Trophoblast cell (in vitro differentiated cells and primary cell): ENCODE measurements around the gene LRMDA.

Experiments
- DNase-seq, 2 donors: peaks; one replicate each; pipeline ENCODE4 v3.0.0-alpha.2; 2016
- H2AFZ ChIP-seq: 2 replicates; pipeline ENCODE4 v1.6.1; 2013; ENCODE audit warnings: low read length, moderate library complexity, mild to moderate bottlenecking; ENCODE audit not compliant: insufficient read depth, poor library complexity
- H2AK5ac ChIP-seq: 2 replicates; pipeline ENCODE4 v1.6.1; 2013; ENCODE audit warnings: mild to moderate bottlenecking, low read length
- H2BK120ac ChIP-seq: 2 replicates; pipeline ENCODE4 v1.6.1; 2013; ENCODE audit warnings: low read length, mild to moderate bottlenecking, moderate library complexity; ENCODE audit not compliant: insufficient read depth, poor library complexity
- H2BK12ac ChIP-seq: 2 replicates; pipeline ENCODE4 v1.6.1; 2013; ENCODE audit warnings: mild to moderate bottlenecking, low read length, moderate library complexity
- H2BK5ac ChIP-seq: 2 replicates; pipeline ENCODE4 v1.6.1; 2013; ENCODE audit warnings: low read length, low read depth, moderate library complexity, mild to moderate bottlenecking; ENCODE audit not compliant: poor library complexity
- H3K14ac ChIP-seq: 2 replicates; pipeline ENCODE4 v1.6.1; 2013; ENCODE audit warnings: mild to moderate bottlenecking, low read length
- H3K18ac ChIP-seq: 2 replicates; pipeline ENCODE4 v1.6.1; 2013; ENCODE audit warnings: mild to moderate bottlenecking, low read length
- H3K23ac ChIP-seq: 2 replicates; pipeline ENCODE4 v1.6.1; 2013; ENCODE audit warnings: low read length
- H3K27ac ChIP-seq: 2 replicates; pipeline ENCODE4 v1.5.1; 2013; ENCODE audit warnings: low read depth, mild to moderate bottlenecking, inconsistent platforms, low read length, moderate library complexity
- H3K27me3 ChIP-seq: 2 replicates; pipeline ENCODE4 v1.6.1; 2013; ENCODE audit warnings: inconsistent platforms, mild to moderate bottlenecking, low read length, moderate library complexity; ENCODE audit not compliant: insufficient read depth
- H3K36me3 ChIP-seq, 2 experiments: 1 replicate in 1 of 2; 2 replicates in 1 of 2; pipeline ENCODE4 v1.6.1; 2013; ENCODE audit warnings: low read length in 2 of 2, mild to moderate bottlenecking in 2 of 2, moderate library complexity in 1 of 2; ENCODE audit not compliant: insufficient read depth in 2 of 2, control insufficient read depth in 1 of 2
- H3K4ac ChIP-seq: 2 replicates; pipeline ENCODE4 v1.6.1; 2013; ENCODE audit warnings: low read depth, mild to moderate bottlenecking, low read length, moderate library complexity
- H3K4me1 ChIP-seq, 2 experiments: 1 replicate in 1 of 2; 2 replicates in 1 of 2; pipeline ENCODE4 v1.6.1; 2013; ENCODE audit warnings: low read length in 2 of 2, mild to moderate bottlenecking in 2 of 2, moderate library complexity in 1 of 2; ENCODE audit not compliant: insufficient read depth in 2 of 2, control insufficient read depth in 1 of 2
- H3K4me2 ChIP-seq: 2 replicates; pipeline ENCODE4 v1.6.1; 2013; ENCODE audit warnings: inconsistent platforms, mild to moderate bottlenecking, low read length, moderate library complexity
- H3K4me3 ChIP-seq: 2 replicates; pipeline ENCODE4 v1.5.1; 2013; ENCODE audit warnings: mild to moderate bottlenecking, low read depth, low read length, inconsistent platforms
- H3K79me1 ChIP-seq: one replicate; pipeline ENCODE4 v1.6.1; 2013; ENCODE audit warnings: low read length
- H3K79me2 ChIP-seq: 2 replicates; pipeline ENCODE4 v1.6.1; 2013; ENCODE audit warnings: low read length, mild to moderate bottlenecking; ENCODE audit not compliant: control insufficient read depth, insufficient read depth, poor library complexity
- H3K9ac ChIP-seq: 2 replicates; pipeline ENCODE4 v1.6.1; 2013; ENCODE audit warnings: mild to moderate bottlenecking, low read length
- H3K9me3 ChIP-seq: 2 replicates; pipeline ENCODE4 v1.6.1; 2013; ENCODE audit warnings: low read depth, mild to moderate bottlenecking, control low read depth, inconsistent platforms, low read length; ENCODE audit not compliant: insufficient read depth
- H4K12ac ChIP-seq: 2 replicates; pipeline ENCODE4 v1.6.1; 2013; ENCODE audit warnings: low read depth, mild to moderate bottlenecking, low read length, moderate library complexity
- H4K8ac ChIP-seq: 2 replicates; pipeline ENCODE4 v1.6.1; 2013; ENCODE audit warnings: low read depth, mild to moderate bottlenecking, low read length, moderate library complexity
- H4K91ac ChIP-seq: one replicate; pipeline ENCODE4 v1.6.1; 2013; ENCODE audit warnings: low read depth, mild to moderate bottlenecking, low read length, moderate library complexity
- WGBS: extraction: QIAGEN DNeasy Blood & Tissue Kit; methylation state at CpG from one replicate; pipeline ENCODE4 v1.1.7; 2013; ENCODE audit warnings: missing lambda C conversion rate; ENCODE audit not compliant: insufficient read length, insufficient coverage; ENCODE audit errors: extremely low coverage; 5-methylcytosine and 5-hydroxymethylcytosine counted together

Gene LRMDA

GRCh38 chr10:76395251-76395650 is 963.8 kb downstream of the LRMDA start:
- H2AFZ ChIP-seq: no peak overlapping the region
- H3K36me3 ChIP-seq: no peaks in the 10 kb centered on the region
- no peak overlapping the region for H3K14ac ChIP-seq
- peak overlapping the region; percentile 9 for H2BK12ac ChIP-seq
- H3K79me2 ChIP-seq: no peaks in the 10 kb centered on the region
- no peak overlapping the region for H2BK120ac ChIP-seq
- no peak overlapping the region for H3K23ac ChIP-seq
- no peak overlapping the region for H2AK5ac ChIP-seq
- H3K27me3 ChIP-seq: no peaks in the 10 kb centered on the region
- no peak overlapping the region for H3K27ac ChIP-seq
- no peak overlapping the region for H3K4me3 ChIP-seq
- no peak for DNase-seq
- H2BK5ac ChIP-seq: no peak overlapping the region
- no peaks in the 10 kb centered on the region for H3K9me3 ChIP-seq
- H3K9ac ChIP-seq: no peak overlapping the region
- no peak overlapping the region for H3K4me2 ChIP-seq
- no peak overlapping the region for H4K91ac ChIP-seq
- H3K79me1 ChIP-seq: no peaks in the 10 kb centered on the region
- no peak overlapping the region for H3K18ac ChIP-seq
- WGBS: no CpG with 5 or more reads among the region's 1 CpG
- H4K8ac ChIP-seq: no peak overlapping the region
- no peak overlapping the region for H4K12ac ChIP-seq
- peaks cover 0 to 3% of the 10 kb centered on the region in 2 experiments for H3K4me1 ChIP-seq
- no peak overlapping the region for H3K4ac ChIP-seq

- no CpG with 5 or more reads among the region's 6 CpGs for WGBS
- H3K4ac ChIP-seq: no peak overlapping the region
- peaks cover 0 to 3% of the 10 kb centered on the region in 2 experiments for H3K4me1 ChIP-seq
- H4K91ac ChIP-seq: no peak overlapping the region
- no peak overlapping the region for H2BK5ac ChIP-seq
- H3K9ac ChIP-seq: no peak overlapping the region
- H3K36me3 ChIP-seq: no peaks in the 10 kb centered on the region
- H3K23ac ChIP-seq: no peak overlapping the region
- H3K4me3 ChIP-seq: no peak overlapping the region
- no peak overlapping the region for H2AK5ac ChIP-seq
- no peaks in the 10 kb centered on the region for H3K9me3 ChIP-seq
- H3K79me2 ChIP-seq: no peaks in the 10 kb centered on the region
- H4K12ac ChIP-seq: no peak overlapping the region
- DNase-seq: no peak
- H3K79me1 ChIP-seq: no peaks in the 10 kb centered on the region
- H3K4me2 ChIP-seq: no peak overlapping the region
- H3K18ac ChIP-seq: no peak overlapping the region
- no peak overlapping the region for H4K8ac ChIP-seq
- no peak overlapping the region for H3K14ac ChIP-seq
- no peak overlapping the region for H2BK120ac ChIP-seq
- H2BK12ac ChIP-seq: no peak overlapping the region
- H3K27me3 ChIP-seq: no peaks in the 10 kb centered on the region
- H2AFZ ChIP-seq: no peak overlapping the region
- H3K27ac ChIP-seq: no peak overlapping the region
These were observed 964.7 kb downstream of the LRMDA start for GRCh38 chr10:76396134-76396533.

- no CpG with 5 or more reads among the region's 13 CpGs for WGBS
- Histone ChIP-seq H3K79me2 (no peaks in the 10 kb centered on the region), H3K4me2 (no peak overlapping the region)
These were observed 966.0 kb downstream of the LRMDA start for GRCh38 chr10:76397181-76398042.

GRCh38 chr10:76398043-76398710 is 966.8 kb downstream of the LRMDA start:
- Histone ChIP-seq H3K27me3 (no peaks in the 10 kb centered on the region), H4K12ac (no peak overlapping the region), H3K14ac (no peak overlapping the region), H2BK5ac (no peak overlapping the region), H4K8ac (no peak overlapping the region), H2BK12ac (no peak overlapping the region), H3K79me2 (no peaks in the 10 kb centered on the region), H4K91ac (no peak overlapping the region), H3K23ac (no peak overlapping the region), H3K9ac (no peak overlapping the region), H3K79me1 (no peaks in the 10 kb centered on the region), H3K27ac (no peak overlapping the region), H3K36me3 (no peaks in the 10 kb centered on the region), H2BK120ac (no peak overlapping the region), H3K4me2 (no peak overlapping the region), H2AFZ (no peak overlapping the region), H3K4me3 (no peak overlapping the region), H2AK5ac (no peak overlapping the region), H3K9me3 (no peaks in the 10 kb centered on the region), H3K4ac (no peak overlapping the region), H3K4me1 (peaks cover 0 to 5% of the 10 kb centered on the region in 2 experiments), H3K18ac (no peak overlapping the region)
- DNase-seq: no peak
- WGBS: no CpG with 5 or more reads among the region's 6 CpGs

More at GRCh38 chr10:76397181-76398042, 966.0 kb downstream of the LRMDA start:
- H2AK5ac ChIP-seq: no peak overlapping the region
- no peaks in the 10 kb centered on the region for H3K9me3 ChIP-seq
- no peak overlapping the region for H4K8ac ChIP-seq
- H3K23ac ChIP-seq: no peak overlapping the region
- H3K4ac ChIP-seq: no peak overlapping the region
- no peak overlapping the region for H2BK5ac ChIP-seq
- H3K18ac ChIP-seq: no peak overlapping the region
- H4K91ac ChIP-seq: no peak overlapping the region
- peak overlapping the region; percentile 8 for H2BK12ac ChIP-seq
- no peak overlapping the region for H3K27ac ChIP-seq
- H3K36me3 ChIP-seq: no peaks in the 10 kb centered on the region
- H3K4me3 ChIP-seq: no peak overlapping the region
- H3K4me1 ChIP-seq: peaks cover 0 to 4% of the 10 kb centered on the region in 2 experiments
- DNase-seq: no peak
- no peak overlapping the region for H3K9ac ChIP-seq
- H3K14ac ChIP-seq: no peak overlapping the region
- H2BK120ac ChIP-seq: no peak overlapping the region
- H3K79me1 ChIP-seq: no peaks in the 10 kb centered on the region
- no peak overlapping the region for H4K12ac ChIP-seq
- no peak overlapping the region for H2AFZ ChIP-seq
- no peaks in the 10 kb centered on the region for H3K27me3 ChIP-seq
